Adrenal gland (tissue), 12 donors: ENCODE data around the gene L3MBTL2. TPM values are rescaled to one million over a fixed set of nuclear protein-coding genes. Genes with fewer than 3 reads are reported as not detected.
"Not testable (repeated sequence)": the region's sequence is repeated elsewhere in the genome, so short reads cannot be mapped to it uniquely, and the experiment has no call there.

ENCODE experiments used
- DNase-seq, 7 donors: peaks; one replicate each; pipeline ENCODE4 v3.0.0-alpha.2; 2019 to 2020
- H3K27ac ChIP-seq, 5 donors: fragments of 200-600 bp; sonication (generic) in 4 of 5; 1 replicate in 3 of 5; 2 replicates in 2 of 5; pipeline versions ENCODE4 v1.5.1 to v1.8.0; 2016 to 2020; ENCODE audit warnings: mild to moderate bottlenecking in 1 of 5
- H3K27me3 ChIP-seq: fragments of 200-600 bp; 2 replicates; pipeline ENCODE4 v1.8.0; 2021
- H3K36me3 ChIP-seq, 2 donors: fragments of 200-600 bp; replicated peaks in 1 of 2; 1 replicate in 1 of 2; 2 replicates in 1 of 2; pipeline versions ENCODE4 v1.5.1 to v1.8.0; 2018 to 2022
- H3K4me1 ChIP-seq, 2 donors: fragments of 200-600 bp; replicated peaks in 1 of 2; 1 replicate in 1 of 2; 2 replicates in 1 of 2; pipeline versions ENCODE4 v1.5.1 to v1.8.0; 2018 to 2021
- H3K4me3 ChIP-seq, 4 donors: fragments of 200-600 bp; sonication (generic) in 3 of 4; one replicate each; pipeline ENCODE4 v1.5.1; 2016 to 2018
- H3K9me3 ChIP-seq, 3 donors: fragments of 200-600 bp; sonication (generic) in 1 of 3; replicated peaks in 1 of 3; 1 replicate in 2 of 3; 2 replicates in 1 of 3; pipeline versions ENCODE4 v1.5.1 to v1.8.0; 2016 to 2021
- POLR2A ChIP-seq, 2 donors: fragments of 450-650 bp; IDR thresholded peaks; one replicate each; pipeline ENCODE4 v1.6.1; 2017; ENCODE audit warnings: antibody characterized with exemption in 2 of 2, mild to moderate bottlenecking in 2 of 2, moderate library complexity in 1 of 2
- WGBS, 4 donors: extraction: QIAGEN DNeasy Blood & Tissue Kit in 2 of 4; methylation state at CpG; one replicate each; pipeline versions ENCODE4 v1.1.5 to v1.1.7; 2013 to 2017; 5-methylcytosine and 5-hydroxymethylcytosine counted together
- intact Hi-C, 2 donors: fragments of 100-400 bp; cut with DNase I; formaldehyde crosslinking; loops; one replicate each; pipeline versions ENCODE4 v1.14.1 to v1.15.0; 2022 to 2023
- polyA plus RNA-seq, 3 donors: library from polyadenylated mRNA; stranded (reverse); fragments of 200-250 nt in 2 of 3; fragments of 350-450 nt in 1 of 3; fragmentation: Illumina TruSeq in 1 of 3; extraction: RNeasy Lipid Tissue Mini Kit (QIAGEN cat#74804) in 1 of 3; gene quantifications; one replicate each; pipeline ENCODE4 v1.2.3, GENCODE V29; 2013 to 2014
- total RNA-seq, 9 donors: library from RNA; depleted of rRNA in 4 of 9; stranded (reverse); fragments of >200 nt in 4 of 9; fragments of 120-200 nt in 1 of 9; fragmentation: NEBNext Ultra II Directional in 1 of 9; extraction: Animal tissue kit (Norgen Biotek cat#: 25700) in 1 of 9; gene quantifications; one replicate each; pipeline versions ENCODE4 v1.1.0 to v1.2.4, GENCODE V29; 2013 to 2023
- TF ChIP-seq, protein P1 (sequence below), 6 experiments: fragments of 450-650 bp in 4 of 6; fragments of 200-600 bp in 2 of 6; sonication (generic) in 1 of 6; IDR thresholded peaks; 1 replicate in 5 of 6; 2 replicates in 1 of 6; pipeline versions ENCODE4 v1.5.1 to v1.8.0; 2016 to 2021; ENCODE audit warnings: antibody characterized with exemption in 6 of 6, mild to moderate bottlenecking in 2 of 6, moderate library complexity in 1 of 6
- donor health status: healthy with polysubstance abuse.
- donor health status: Bipolar disorder and iron deficiency.
- donor health status: DM: yes; HTN: yes; CAD: no.
- donor health status: DM: no; HTN: no; CAD: no.
- donor health status: DM: no; HTN: no; CAD: no.
- donor health status: DM: yes; HTN: yes; CAD: no.

L3MBTL2 gene
- total and polyA plus RNA-seq, 12 donors: 16.1 to 31.9 (median 22.9) TPM

DNA sequence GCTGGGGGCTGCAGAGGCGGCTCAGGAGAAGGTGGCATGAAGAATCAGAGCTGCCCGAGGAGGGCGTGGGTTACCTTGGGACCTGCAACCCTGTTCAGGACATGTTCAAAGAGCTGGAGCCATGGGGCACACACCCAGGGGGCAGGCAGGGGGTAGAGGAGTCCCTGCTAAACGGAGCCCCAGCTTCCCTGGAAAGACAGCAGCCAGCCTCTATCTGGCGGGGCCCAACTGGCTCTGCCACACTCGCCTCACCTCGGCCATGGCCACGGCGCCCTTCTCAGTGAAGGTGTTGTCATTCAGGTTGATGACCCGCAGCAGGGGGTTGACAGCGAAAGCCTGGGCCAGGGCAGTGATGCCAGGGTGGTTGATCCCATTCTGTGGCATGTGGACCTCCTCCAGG, 52.6 kb downstream of the L3MBTL2 start:
- H3K4me1 ChIP-seq: no peaks in the 10 kb centered on the region
- no peak overlapping the region for H3K27ac ChIP-seq
- WGBS, 4 donors: 88 to 96% (median 94%) methylated on average over 5 to 11 of the region's 11 CpGs
- no peaks in the 10 kb centered on the region for H3K27me3 ChIP-seq
- H3K4me3 ChIP-seq: no peak overlapping the region
- no peaks in the 10 kb centered on the region for H3K9me3 ChIP-seq
- intact Hi-C loops: no loop called here
- no peak for TF ChIP-seq POLR2A (IDR thresholded peaks at IDR 0.05)
- TF ChIP-seq, protein P1, sequence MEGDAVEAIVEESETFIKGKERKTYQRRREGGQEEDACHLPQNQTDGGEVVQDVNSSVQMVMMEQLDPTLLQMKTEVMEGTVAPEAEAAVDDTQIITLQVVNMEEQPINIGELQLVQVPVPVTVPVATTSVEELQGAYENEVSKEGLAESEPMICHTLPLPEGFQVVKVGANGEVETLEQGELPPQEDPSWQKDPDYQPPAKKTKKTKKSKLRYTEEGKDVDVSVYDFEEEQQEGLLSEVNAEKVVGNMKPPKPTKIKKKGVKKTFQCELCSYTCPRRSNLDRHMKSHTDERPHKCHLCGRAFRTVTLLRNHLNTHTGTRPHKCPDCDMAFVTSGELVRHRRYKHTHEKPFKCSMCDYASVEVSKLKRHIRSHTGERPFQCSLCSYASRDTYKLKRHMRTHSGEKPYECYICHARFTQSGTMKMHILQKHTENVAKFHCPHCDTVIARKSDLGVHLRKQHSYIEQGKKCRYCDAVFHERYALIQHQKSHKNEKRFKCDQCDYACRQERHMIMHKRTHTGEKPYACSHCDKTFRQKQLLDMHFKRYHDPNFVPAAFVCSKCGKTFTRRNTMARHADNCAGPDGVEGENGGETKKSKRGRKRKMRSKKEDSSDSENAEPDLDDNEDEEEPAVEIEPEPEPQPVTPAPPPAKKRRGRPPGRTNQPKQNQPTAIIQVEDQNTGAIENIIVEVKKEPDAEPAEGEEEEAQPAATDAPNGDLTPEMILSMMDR (IDR thresholded peaks at IDR 0.05): no peak
- H3K36me3 ChIP-seq: peaks cover 0 to 86% of the 10 kb centered on the region in 2 donors
- no peak for DNase-seq

DNA sequence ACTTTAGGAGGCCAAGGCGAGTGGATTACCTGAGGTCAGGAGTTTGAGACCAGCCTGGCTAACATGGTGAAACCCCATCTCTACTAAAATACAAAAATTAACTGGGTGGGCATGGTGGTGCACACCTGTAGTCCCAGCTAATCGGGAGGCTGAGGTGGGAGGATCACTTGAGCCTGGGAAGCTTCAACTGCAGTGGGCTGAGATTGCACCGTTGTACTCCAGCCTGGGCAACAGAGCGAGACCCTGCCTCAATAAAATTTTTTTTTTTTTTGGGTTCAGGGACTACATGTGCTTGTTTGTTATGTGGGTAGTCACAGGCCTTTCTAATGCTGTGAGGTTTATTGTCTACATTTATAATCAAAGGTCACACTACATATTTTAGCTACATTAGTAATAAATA, 54.6 kb downstream of the L3MBTL2 start:
- DNase-seq, H3K4me3 ChIP-seq, H3K4me1 ChIP-seq, H3K9me3 ChIP-seq, intact Hi-C loops, H3K27ac ChIP-seq, H3K27me3 ChIP-seq: not testable (repeated sequence)
- WGBS, 4 donors: 93 to 98% (median 97%) methylated on average over 3 to 4 of the region's 4 CpGs
- peaks cover 0 to 87% of the 10 kb centered on the region in 2 donors for H3K36me3 ChIP-seq

DNA sequence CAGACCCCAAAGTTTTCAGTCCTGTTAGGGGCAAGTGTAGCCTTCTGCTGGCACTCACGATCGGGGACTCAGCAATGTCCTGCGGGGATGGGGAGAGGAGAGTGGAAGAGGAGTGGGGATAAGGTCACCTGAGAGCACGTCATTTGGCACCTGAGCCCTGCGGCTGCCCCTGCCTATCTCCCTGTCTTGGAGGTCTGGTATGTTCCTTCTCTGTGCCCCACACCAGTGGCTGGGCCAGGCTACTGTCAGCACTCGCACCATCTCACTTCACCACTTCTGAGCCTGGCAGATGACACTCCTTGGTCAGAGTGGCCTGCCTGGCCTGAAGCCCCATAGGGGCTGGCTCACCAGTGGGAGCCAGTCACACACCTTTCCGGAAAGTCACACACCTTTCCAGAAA, 55.8 kb downstream of the L3MBTL2 start:
- Histone ChIP-seq H3K36me3 (peaks cover 0 to 85% of the 10 kb centered on the region in 2 donors), H3K4me1 (peaks cover 0 to 10% of the 10 kb centered on the region in 2 donors), H3K9me3 (no peaks in the 10 kb centered on the region), H3K27me3 (no peaks in the 10 kb centered on the region), H3K27ac (peak overlapping the region in 2 of 5 donors; percentile 57 to 61), H3K4me3 (no peak overlapping the region)
- intact Hi-C loops: no loop called here
- no peak for TF ChIP-seq POLR2A (IDR thresholded peaks at IDR 0.05)
- TF ChIP-seq, protein P1 (IDR thresholded peaks at IDR 0.05): no peak
- no peak for DNase-seq
- WGBS, 4 donors: 93 to 98% (median 95%) methylated on average over 5 to 7 of the region's 7 CpGs

DNA sequence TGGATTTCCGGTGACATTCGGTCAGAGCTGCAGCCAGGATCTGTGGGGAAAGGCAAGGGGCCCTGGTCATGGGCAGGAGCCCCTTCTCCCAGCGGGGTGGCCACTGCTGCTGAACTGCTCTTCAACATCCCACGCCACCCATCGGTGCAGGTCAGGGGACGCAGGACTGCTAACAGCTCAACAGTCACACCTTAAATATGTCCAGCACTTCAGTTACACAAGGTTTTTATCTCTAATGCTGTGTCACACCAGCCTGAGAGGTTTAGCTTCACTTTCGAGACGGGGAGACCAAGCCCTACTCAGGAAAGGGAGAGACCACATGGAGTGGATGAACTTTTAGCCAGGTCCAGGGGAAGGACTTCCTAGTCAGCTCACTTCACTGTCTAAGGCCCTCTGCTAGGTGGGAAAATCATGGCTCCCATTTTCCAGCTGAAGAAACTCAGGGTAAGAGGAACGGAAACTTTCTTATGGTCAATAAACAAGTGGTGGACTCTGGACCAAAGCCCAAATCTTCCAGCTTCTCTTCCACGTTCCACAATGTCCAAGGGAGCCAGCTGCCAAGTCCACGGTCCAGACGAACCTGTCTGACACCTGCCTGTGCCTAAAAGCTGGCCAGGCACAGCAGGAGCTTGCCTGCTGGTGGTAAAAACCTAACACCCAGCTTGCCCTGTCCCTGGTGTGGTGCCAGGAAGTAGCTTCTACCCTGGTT, 56.6 kb downstream of the L3MBTL2 start:
- peaks cover 0 to 10% of the 10 kb centered on the region in 2 donors for H3K4me1 ChIP-seq
- WGBS, 4 donors: 63 to 77% (median 70%) methylated on average over 4 to 12 of the region's 12 CpGs

More for the DNA sequence above, 56.6 kb downstream of the L3MBTL2 start:
- peaks cover 0 to 86% of the 10 kb centered on the region in 2 donors for H3K36me3 ChIP-seq
- intact Hi-C loops: no loop called here
- no peaks in the 10 kb centered on the region for H3K9me3 ChIP-seq
- H3K27me3 ChIP-seq: no peaks in the 10 kb centered on the region
- H3K27ac ChIP-seq: peak overlapping the region in 3 of 5 donors; percentile 2 to 61 (median 57)
- TF ChIP-seq, protein P1 (IDR thresholded peaks at IDR 0.05): no peak
- TF ChIP-seq POLR2A (IDR thresholded peaks at IDR 0.05): no peak
- no peak overlapping the region for H3K4me3 ChIP-seq
- DNase-seq: no peak
